Endothelial cell of umbilical vein (primary cell): ENCODE measurements around the gene WDR45. TPM values are rescaled to one million over a fixed set of nuclear protein-coding genes. Genes with fewer than 3 reads are reported as not detected.

Experiments
- BruUV-seq: library from RNA; stranded (reverse); fragments of 400-500 nt; replicated peaks from 2 replicates; lab custom pipeline; 2021; lab: Mats Ljungman, UMichigan
- CTCF ChIA-PET: fragments of 300-600, 350-600 bp; sonication (Branson Sonifier 250); formaldehyde crosslinking; loops from one replicate; lab custom pipeline; 2021; ENCODE audit warnings: antibody characterized with exemption, inconsistent platforms; lab: Charles Lee
- POLR2A ChIA-PET: fragments of 300-600, 350-600 bp; sonication (Branson Sonifier 250); formaldehyde crosslinking; loops from one replicate; lab custom pipeline; 2021; ENCODE audit warnings: antibody characterized with exemption, inconsistent platforms; lab: Charles Lee
- DNase-seq: peaks from one replicate; pipeline ENCODE4 v3.0.0-alpha.2; 2011; ENCODE audit warnings: low read depth, low spot score
- FAIRE-seq: peaks from 2 replicates; lab custom pipeline; 2011; peaks lifted over from hg19 to GRCh38; lab: Jason Lieb, UNC
- H2AFZ ChIP-seq: 2 replicates; pipeline ENCODE4 v1.6.0; 2012; ENCODE audit warnings: low read depth, low read length, control low read depth, inconsistent platforms
- H3K27ac ChIP-seq: 2 replicates; pipeline ENCODE4 v1.5.1; 2011; ENCODE audit warnings: low read depth, mild to moderate bottlenecking, control low read depth, low read length, moderate library complexity; ENCODE audit not compliant: insufficient read depth
- H3K27me3 ChIP-seq, 2 experiments: 2 replicates each; pipeline versions ENCODE4 v1.6.0 to v1.6.1; 2011; ENCODE audit warnings: low read length in 2 of 2, mixed read lengths in 1 of 2; ENCODE audit not compliant: control insufficient read depth in 2 of 2, insufficient read depth in 2 of 2
- H3K36me3 ChIP-seq, 2 experiments: 2 replicates in 1 of 2; 3 replicates in 1 of 2; pipeline ENCODE4 v1.5.1; 2011; ENCODE audit warnings: low read length in 2 of 2, mild to moderate bottlenecking in 1 of 2, moderate library complexity in 1 of 2; ENCODE audit not compliant: control insufficient read depth in 2 of 2, insufficient read depth in 2 of 2; ENCODE audit errors: extremely low read depth in 1 of 2
- H3K4me1 ChIP-seq: 3 replicates; pipeline ENCODE4 v1.5.1; 2011; ENCODE audit warnings: mild to moderate bottlenecking, low read length; ENCODE audit not compliant: control insufficient read depth, insufficient read depth; ENCODE audit errors: extremely low read depth
- H3K4me2 ChIP-seq: 2 replicates; pipeline ENCODE4 v1.6.1; 2011; ENCODE audit warnings: low read length, control low read depth, mixed read lengths; ENCODE audit not compliant: insufficient read depth
- H3K4me3 ChIP-seq, 3 experiments: fragments of 200-600 bp in 1 of 3; sonication (generic), shearing (Covaris generic) in 1 of 3; replicated peaks in 1 of 3; 2 replicates each; pipeline ENCODE4 v1.5.1; 2011 to 2016; ENCODE audit warnings: control low read depth in 3 of 3, low read length in 3 of 3, mild to moderate bottlenecking in 2 of 3, inconsistent platforms in 1 of 3, low read depth in 1 of 3, moderate library complexity in 1 of 3; ENCODE audit not compliant: insufficient read depth in 1 of 3
- H3K79me2 ChIP-seq: 2 replicates; pipeline ENCODE4 v1.6.0; 2012; ENCODE audit warnings: low read length, inconsistent platforms; ENCODE audit not compliant: control insufficient read depth, insufficient read depth
- H3K9ac ChIP-seq: replicated peaks from 2 replicates; pipeline ENCODE3; 2011; ENCODE audit warnings: low read length, control low read depth; ENCODE audit not compliant: insufficient read depth; ENCODE audit errors: extremely low read depth
- H3K9me1 ChIP-seq: replicated peaks from 3 replicates; pipeline ENCODE4 v1.6.0; 2011; ENCODE audit warnings: mild to moderate bottlenecking, low read length; ENCODE audit not compliant: control insufficient read depth, insufficient read depth; ENCODE audit errors: extremely low read depth
- H3K9me3 ChIP-seq: replicated peaks from 2 replicates; pipeline ENCODE4 v1.5.1; 2012; ENCODE audit warnings: low read length, inconsistent platforms; ENCODE audit not compliant: control insufficient read depth, insufficient read depth
- H4K20me1 ChIP-seq: replicated peaks from 2 replicates; pipeline ENCODE3; 2011; ENCODE audit warnings: mild to moderate bottlenecking, low read length; ENCODE audit not compliant: control insufficient read depth, insufficient read depth; ENCODE audit errors: extremely low read depth
- CTCF ChIP-seq, 2 donors: IDR thresholded peaks; 1 replicate in 1 of 2; 2 replicates in 1 of 2; pipeline ENCODE4 v1.5.1; 2011; ENCODE audit warnings: low read length in 2 of 2, mild to moderate bottlenecking in 2 of 2, moderate library complexity in 2 of 2, control low read depth in 1 of 2, inconsistent platforms in 1 of 2, low read depth in 1 of 2; ENCODE audit not compliant: insufficient read depth in 1 of 2; ENCODE audit errors: extremely low read depth in 1 of 2
- EZH2 ChIP-seq: IDR thresholded peaks from 2 replicates; pipeline ENCODE4 v1.6.1; 2012; ENCODE audit warnings: borderline replicate concordance, low read depth, mild to moderate bottlenecking, moderate library complexity, low read length, inconsistent platforms; ENCODE audit not compliant: severe bottlenecking
- FOS ChIP-seq: IDR thresholded peaks from 2 replicates; pipeline ENCODE4 v1.6.1; 2011; ENCODE audit warnings: mild to moderate bottlenecking, low read length, moderate library complexity, borderline replicate concordance; ENCODE audit not compliant: insufficient read depth
- GATA2 ChIP-seq: IDR thresholded peaks from 2 replicates; pipeline ENCODE4 v1.7.0; 2011; ENCODE audit warnings: low read depth, mild to moderate bottlenecking, moderate library complexity, mixed read lengths, low read length; ENCODE audit not compliant: insufficient read length, insufficient read depth
- JUN ChIP-seq: IDR thresholded peaks from 2 replicates; pipeline ENCODE4 v1.6.1; 2011; ENCODE audit warnings: borderline replicate concordance, low read depth; ENCODE audit not compliant: insufficient read length, insufficient read depth
- MYC ChIP-seq: IDR thresholded peaks from one replicate; pipeline ENCODE4 v1.6.1; 2011; ENCODE audit warnings: mild to moderate bottlenecking, low read depth, low read length
- POLR2A ChIP-seq: IDR thresholded peaks from 2 replicates; pipeline ENCODE4 v1.6.1; 2012; ENCODE audit warnings: low read depth, mild to moderate bottlenecking, control low read depth, low read length
- POLR2AphosphoS5 ChIP-seq: IDR thresholded peaks from 2 replicates; pipeline ENCODE4 v1.6.1; 2012; ENCODE audit warnings: low read depth, mild to moderate bottlenecking, control low read depth, low read length, moderate library complexity; ENCODE audit not compliant: insufficient read depth
- dilution Hi-C: fragments of 300-500 bp; cut with MboI; formaldehyde crosslinking; loops from one replicate; pipeline ENCODE4 v1.15.0; 2019; ENCODE audit warnings: low sequenced_read_pairs; ENCODE audit not compliant: extremely low pct_ligation_motif_present
- intact Hi-C: fragments of 100-400 bp; cut with micrococcal nuclease; formaldehyde crosslinking; loops from one replicate; pipeline ENCODE4 v1.10.0; 2022
- polyA plus RNA-seq, 4 experiments: library from polyadenylated mRNA; depleted of rRNA in 3 of 4; stranded (reverse) in 3 of 4; unstranded in 1 of 4; fragments of >200 nt; gene quantifications; 2 replicates each; pipeline versions ENCODE4 v1.2.1 to v1.2.3, GENCODE V29; 2011 to 2012; ENCODE audit warnings: missing spikeins in 1 of 4
- total RNA-seq: library from RNA; stranded (reverse); gene quantifications from 2 replicates; pipeline ENCODE4 v1.2.3, GENCODE V29; 2021
- TF ChIP-seq, protein P1 (sequence below): IDR thresholded peaks from 2 replicates; pipeline ENCODE4 v1.6.1; 2011; ENCODE audit not compliant: insufficient read depth, insufficient read length

The WDR45 gene
- total and polyA plus RNA-seq, 2 donors (not counting 3 experiments of a cell fraction or from before 2014, with no cell fraction given), result 32.2 to 70.4 TPM

GRCh38 chrX:49069038-49069437, 10.6 kb downstream of the WDR45 start:
- BruUV-seq, result no TSS peak
- H3K9ac ChIP-seq, result no peak overlapping the region
- H3K9me1 ChIP-seq, result no peaks in the 10 kb centered on the region
- peaks cover 9% of the 10 kb centered on the region for H3K4me1 ChIP-seq
- H3K36me3 ChIP-seq, result peaks cover 0 to 2% of the 10 kb centered on the region in 2 experiments
- intact Hi-C loops, result no loop called here
- POLR2A ChIA-PET, result no interaction called here
- FAIRE-seq (no peak), DNase-seq (no peak)
- TF ChIP-seq POLR2A (no peak), POLR2AphosphoS5 (no peak), FOS (no peak), JUN (no peak), MYC (no peak), CTCF (IDR thresholded peaks at IDR 0.05; ENCODE audit: extremely low read depth in 1 of 2, insufficient read depth in 1 of 2, low read depth in 1 of 2, low read length in 2 of 2) (no peak), GATA2 (no peak), EZH2 (no peak)
- TF ChIP-seq, protein P1, sequence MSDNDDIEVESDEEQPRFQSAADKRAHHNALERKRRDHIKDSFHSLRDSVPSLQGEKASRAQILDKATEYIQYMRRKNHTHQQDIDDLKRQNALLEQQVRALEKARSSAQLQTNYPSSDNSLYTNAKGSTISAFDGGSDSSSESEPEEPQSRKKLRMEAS, result no peak
- H3K27me3 ChIP-seq, result no peaks in the 10 kb centered on the region
- no peak overlapping the region for H2AFZ ChIP-seq
- no peaks in the 10 kb centered on the region for H3K9me3 ChIP-seq
- H3K4me2 ChIP-seq, result no peak overlapping the region
- dilution Hi-C loops, result no loop called here
- no peaks in the 10 kb centered on the region for H4K20me1 ChIP-seq
- H3K4me3 ChIP-seq, result no peak overlapping the region
- CTCF ChIA-PET, result no interaction called here
- no peak overlapping the region for H3K27ac ChIP-seq
- H3K79me2 ChIP-seq, result peaks cover 11% of the 10 kb centered on the region
